ENCODE results near the gene UGT2A2.

Gene UGT2A2

DNA sequence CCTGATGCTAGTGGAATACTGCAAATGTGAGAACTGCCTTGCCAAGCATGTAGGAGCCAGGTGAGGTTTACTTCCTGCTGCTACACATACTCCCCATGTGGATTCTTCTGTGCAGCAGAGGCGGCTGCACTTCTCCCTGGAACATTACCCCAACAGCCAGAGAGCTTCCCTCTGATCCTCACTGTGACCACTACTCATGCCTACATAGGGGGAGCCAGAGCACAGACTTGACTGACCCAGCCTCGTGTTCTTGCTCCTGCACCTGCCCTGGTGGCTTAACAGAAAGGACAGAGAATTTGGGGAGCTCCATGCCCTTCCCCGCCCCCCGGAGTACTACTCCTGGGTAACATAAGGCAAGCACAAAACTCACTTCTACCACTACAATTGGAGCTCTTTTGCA, 38.4 kb downstream of the UGT2A2 start:
- FAIRE-seq (no peak), DNase-seq (ENCODE audit: insufficient read length, low spot score) (no peak)
- TF ChIP-seq POLR2A (IDR thresholded peaks at IDR 0.05; ENCODE audit: low read depth, low read length) = no peak

DNA sequence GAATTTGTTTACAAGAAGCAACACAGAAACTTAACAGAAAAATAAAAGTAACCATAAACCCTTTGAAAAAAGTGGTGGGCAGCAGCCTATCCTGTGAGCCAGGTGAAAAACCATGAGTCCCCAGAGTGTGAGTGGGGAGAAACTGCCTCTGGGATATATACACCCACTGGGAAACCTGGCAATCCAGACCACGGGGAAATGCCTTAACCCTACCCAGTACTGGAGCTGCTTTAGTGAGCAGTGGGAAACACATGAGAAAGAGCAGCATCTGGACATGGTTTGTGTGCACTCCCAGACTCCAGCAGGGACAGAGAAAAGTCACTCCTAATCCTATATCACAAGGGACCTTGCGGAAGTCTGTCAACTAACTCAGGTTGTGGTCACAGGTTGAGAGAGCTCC, 39.4 kb downstream of the UGT2A2 start:
- FAIRE-seq (no peak), DNase-seq (ENCODE audit: insufficient read length, low spot score) (no peak)

DNA sequence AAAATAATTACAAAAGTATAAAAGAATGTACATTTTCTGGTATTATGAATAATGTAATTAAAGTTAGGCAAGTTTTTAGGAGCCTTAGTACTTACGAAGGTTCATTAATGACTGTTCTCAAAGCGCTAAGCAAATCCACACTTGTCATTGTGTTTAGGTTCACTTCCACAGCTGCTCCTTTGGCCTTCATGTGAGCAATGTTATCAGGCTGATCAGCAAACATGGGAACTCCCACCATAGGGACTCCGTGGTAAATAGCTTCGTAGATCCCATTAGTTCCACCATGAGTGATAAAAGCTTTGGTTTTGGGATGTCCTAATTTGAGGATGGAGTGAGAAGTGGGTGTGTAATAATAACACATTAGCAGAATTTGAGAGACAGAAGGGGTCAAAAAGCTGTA, 45.1 kb downstream of the UGT2A2 start:
- FAIRE-seq = no peak
- no peak for TF ChIP-seq POLR2A (IDR thresholded peaks at IDR 0.05; ENCODE audit: low read depth, low read length)
- DNase-seq (ENCODE audit: insufficient read length, low spot score) = no peak

More for the DNA sequence above, 39.4 kb downstream of the UGT2A2 start:
- TF ChIP-seq POLR2A (IDR thresholded peaks at IDR 0.05; ENCODE audit: low read depth, low read length) = no peak

DNA sequence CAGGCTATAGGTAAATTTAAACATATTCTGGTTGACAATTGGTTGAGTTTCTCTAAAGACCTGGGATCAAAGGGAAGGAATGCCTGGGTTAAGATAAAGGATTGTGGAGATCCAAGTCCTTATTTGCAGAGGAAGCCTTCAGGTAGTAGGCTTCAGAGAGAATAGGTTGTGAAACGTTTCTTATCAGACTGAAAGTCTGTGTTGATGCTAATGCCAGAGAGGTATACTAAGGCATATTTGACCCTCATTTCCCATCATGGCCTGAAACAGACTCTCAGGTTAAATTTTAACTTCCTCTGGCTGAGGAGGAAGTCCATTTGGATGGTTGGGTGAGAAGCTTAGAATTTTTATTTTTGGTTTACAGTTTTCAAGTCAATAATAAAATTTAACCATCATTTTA, 48.1 kb downstream of the UGT2A2 start:
- TF ChIP-seq POLR2A (IDR thresholded peaks at IDR 0.05; ENCODE audit: low read depth, low read length) = no peak
- FAIRE-seq = no peak
- no peak for DNase-seq (ENCODE audit: insufficient read length, low spot score)

DNA sequence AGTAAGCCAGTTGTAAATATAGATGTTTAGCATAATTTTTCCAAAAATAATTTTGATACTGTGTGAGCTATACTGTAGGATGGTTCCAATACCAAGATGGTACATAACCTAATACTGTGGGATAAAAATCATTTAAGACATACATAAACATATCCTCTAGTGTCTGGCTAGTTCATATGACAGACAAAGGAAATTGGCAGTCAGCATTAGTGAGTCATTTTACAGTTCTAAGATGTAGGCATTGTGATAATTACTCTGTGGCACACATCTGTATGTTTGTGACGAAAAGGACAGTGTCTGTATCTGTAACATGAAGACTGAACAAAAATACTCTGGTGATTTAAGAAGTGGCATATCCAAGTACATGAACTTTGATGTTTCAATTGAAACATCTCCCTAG, 49.6 kb downstream of the UGT2A2 start:
- DNase-seq (ENCODE audit: insufficient read length, low spot score) (no peak), FAIRE-seq (no peak)
- TF ChIP-seq POLR2A (IDR thresholded peaks at IDR 0.05; ENCODE audit: low read depth, low read length) = no peak

DNA sequence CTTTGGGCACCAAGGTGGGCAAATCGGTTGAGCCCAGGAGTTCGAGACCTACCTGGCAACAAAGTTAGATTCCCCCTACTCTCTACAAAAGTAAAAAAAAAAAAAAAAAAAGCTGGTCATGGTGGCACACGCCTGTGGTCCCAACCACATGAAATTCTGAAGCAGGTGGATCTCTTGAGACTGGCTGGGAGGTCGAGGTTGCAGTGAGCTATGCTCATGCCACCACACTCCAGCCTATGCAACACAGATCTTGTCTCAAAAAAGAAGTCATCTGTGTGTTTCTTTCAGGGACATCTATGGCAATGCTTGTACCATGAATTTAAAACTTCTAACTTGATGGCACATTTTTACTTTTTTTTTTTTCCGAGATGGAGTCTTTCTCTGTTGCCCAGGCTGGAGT, 55.3 kb downstream of the UGT2A2 start:
- no peak for FAIRE-seq
- TF ChIP-seq POLR2A (IDR thresholded peaks at IDR 0.05; ENCODE audit: low read depth, low read length) = no peak
- DNase-seq (ENCODE audit: insufficient read length, low spot score) = no peak

DNA sequence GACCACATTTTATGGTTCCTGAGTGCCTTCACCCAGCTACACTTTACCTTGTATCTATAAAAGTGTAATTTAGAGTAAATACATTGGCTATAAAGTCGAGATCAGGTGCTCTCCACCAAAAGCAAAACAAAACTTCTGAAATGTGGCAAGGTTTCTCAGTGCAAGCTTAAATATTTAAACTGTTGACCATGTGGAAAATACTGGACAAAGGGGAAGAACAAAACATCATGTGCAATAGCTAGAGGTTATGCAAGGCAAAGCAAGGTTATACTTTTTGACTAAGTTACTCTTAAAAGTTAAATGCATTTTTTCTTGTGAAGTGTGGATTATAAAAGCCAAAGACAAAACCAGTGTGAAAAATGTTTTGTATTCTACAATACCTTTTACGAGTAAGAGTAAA, 55.9 kb downstream of the UGT2A2 start:
- FAIRE-seq = no peak
- no peak for TF ChIP-seq POLR2A (IDR thresholded peaks at IDR 0.05; ENCODE audit: low read depth, low read length)
- no peak for DNase-seq (ENCODE audit: insufficient read length, low spot score)

DNA sequence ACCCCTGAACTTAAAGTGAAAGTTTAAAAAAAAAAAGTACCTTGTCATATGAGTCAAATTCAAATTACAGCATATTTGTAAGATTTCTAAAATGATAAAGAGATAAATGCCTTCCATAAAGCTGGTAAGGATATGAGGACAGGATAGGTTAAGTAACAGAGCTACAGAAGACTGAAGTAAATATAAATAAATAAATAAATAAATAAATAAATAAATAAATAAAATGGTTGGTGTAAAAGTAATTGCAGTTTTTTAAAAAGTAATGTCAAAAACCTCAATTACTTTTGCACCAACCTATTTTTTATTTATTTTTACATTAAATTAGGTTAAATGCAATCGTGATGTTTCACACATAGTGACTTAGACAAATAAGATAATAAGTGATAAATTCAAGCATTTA, 62.2 kb downstream of the UGT2A2 start:
- no peak for TF ChIP-seq POLR2A (IDR thresholded peaks at IDR 0.05; ENCODE audit: low read depth, low read length)
- FAIRE-seq (no peak), DNase-seq (ENCODE audit: insufficient read length, low spot score) (no peak)

DNA sequence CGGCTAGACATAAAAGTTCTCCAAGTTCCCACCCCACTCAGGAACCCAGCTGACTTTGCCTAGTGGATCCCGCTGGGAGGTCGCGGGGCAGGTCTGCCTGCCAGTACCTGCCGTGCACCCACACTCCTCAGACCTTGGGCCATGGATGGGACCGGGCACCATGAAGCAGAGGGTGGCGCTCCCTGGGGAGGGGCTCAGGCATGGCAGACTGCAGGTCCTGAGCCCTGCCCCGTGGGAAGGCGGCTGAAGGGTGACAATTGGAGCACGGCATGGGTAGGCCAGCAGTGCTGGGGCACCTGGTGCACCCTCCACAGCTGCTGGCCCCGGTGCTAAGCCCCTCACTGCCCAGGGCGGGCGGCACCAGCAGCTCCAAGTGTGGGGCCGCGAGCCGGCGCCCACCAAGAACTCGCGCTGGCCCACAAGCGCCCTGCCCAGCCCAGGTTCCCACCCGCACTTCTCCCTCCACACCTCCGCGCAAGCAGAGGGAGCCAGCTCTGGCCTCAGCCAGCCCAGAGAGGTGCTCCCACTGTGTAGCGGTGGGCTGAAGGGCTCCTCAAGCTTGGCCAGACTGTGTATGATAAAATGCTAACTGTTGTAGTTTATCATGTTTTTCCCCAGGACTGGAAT, 63.1 kb downstream of the UGT2A2 start:
- FAIRE-seq = no peak
- DNase-seq (ENCODE audit: insufficient read length, low spot score) = no peak

DNA sequence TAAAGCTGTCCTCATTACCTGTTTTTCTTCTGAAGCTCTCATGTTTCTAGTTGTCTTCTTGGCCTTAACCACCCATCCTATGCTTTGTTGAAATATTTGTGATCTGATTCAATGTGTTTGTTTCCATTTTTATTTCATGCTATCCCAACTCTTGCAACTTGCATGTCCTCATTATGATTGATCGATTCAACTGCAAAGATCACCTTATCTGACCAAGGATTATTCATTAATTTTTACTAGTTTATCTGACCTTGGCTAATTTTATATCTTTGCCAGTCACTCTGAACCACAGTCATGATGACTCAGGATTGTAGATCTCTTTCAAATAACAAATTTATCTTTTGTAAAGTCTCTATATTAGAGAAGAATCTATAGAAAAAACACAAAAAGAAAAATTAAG, 70.7 kb downstream of the UGT2A2 start:
- no peak for TF ChIP-seq POLR2A (IDR thresholded peaks at IDR 0.05; ENCODE audit: low read depth, low read length)
- DNase-seq (ENCODE audit: insufficient read length, low spot score) (no peak), FAIRE-seq (no peak)

More for the DNA sequence above, 63.1 kb downstream of the UGT2A2 start:
- no peak for TF ChIP-seq POLR2A (IDR thresholded peaks at IDR 0.05; ENCODE audit: low read depth, low read length)

DNA sequence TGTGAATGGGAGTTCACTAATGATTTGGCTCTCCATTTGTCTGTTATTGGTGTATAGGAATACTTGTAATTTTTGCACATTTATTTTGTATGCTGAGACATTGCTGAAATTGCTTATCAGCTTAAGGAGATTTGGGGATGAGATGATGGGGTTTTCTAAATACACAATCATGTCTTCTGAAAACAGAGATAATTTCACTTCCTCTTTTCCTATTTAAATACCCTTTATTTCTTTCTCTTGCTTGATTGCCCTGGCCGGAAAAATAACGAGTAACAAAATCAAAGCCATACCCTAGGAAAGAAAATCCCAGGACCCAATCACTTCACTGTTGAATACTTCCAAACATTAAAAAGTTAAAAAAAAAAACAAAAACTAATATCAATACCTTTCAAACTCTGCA, 76.0 kb downstream of the UGT2A2 start:
- FAIRE-seq = no peak
- no peak for TF ChIP-seq POLR2A (IDR thresholded peaks at IDR 0.05; ENCODE audit: low read depth, low read length)
- no peak for DNase-seq (ENCODE audit: insufficient read length, low spot score)

DNA sequence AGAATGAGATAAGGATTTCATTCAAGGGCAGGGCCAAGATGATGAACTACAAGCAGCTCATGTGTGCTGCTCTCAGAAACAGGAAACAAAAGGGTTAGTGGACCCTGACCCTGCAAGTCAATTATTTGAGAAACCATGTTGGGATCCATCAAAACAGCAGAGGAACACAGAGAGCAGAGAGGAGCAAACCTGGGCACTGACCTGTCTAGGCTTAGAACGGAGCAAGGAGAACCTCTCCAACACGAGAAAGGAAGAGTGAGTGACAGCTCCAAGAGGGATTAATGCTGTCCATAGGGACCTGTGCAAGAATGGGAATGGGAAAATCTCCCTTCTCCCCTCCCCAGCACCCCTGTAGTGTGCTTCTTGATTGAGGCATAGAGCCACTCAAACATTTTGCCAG, 89.8 kb downstream of the UGT2A2 start:
- no peak for TF ChIP-seq POLR2A (IDR thresholded peaks at IDR 0.05; ENCODE audit: low read depth, low read length)
- FAIRE-seq (no peak), DNase-seq (ENCODE audit: insufficient read length, low spot score) (no peak)

DNA sequence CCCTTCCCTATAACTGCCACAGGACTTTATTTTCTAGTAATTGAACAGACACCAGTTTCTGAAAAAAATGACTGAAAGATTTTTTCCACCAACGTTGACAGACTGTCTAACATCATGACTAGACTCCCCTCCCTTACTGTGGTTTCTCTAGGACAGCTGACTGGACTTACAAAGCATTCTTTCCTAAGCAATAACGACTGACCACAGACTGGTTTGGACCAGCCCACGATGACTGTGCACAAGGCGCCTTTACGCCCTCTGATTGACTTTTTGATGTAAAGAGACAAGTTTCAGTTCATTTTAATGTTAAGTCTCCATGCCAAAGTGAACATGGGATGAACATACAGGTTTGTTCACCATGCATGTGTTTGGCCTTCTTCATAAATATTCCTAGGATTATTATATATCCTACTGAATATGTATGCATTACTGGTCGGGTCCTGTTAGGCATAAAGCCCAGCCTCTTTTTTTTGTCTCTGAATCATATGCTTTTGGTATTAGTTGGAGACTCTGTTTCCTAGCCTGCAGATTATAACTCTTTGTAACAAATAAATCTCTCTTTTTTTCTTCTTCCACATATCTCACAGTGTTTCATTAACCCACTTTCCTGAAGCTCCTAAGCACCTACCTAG, 93.2 kb downstream of the UGT2A2 start:
- FAIRE-seq = no peak
- DNase-seq (ENCODE audit: insufficient read length, low spot score) = no peak
- no peak for TF ChIP-seq POLR2A (IDR thresholded peaks at IDR 0.05; ENCODE audit: low read depth, low read length)

Measured in H54 (cell line).